Ramos (cell line): Measurements from ENCODE around the gene DTNB.

Experiments
- in situ Hi-C: fragments of 300-500 bp; cut with MboI; formaldehyde crosslinking; loops from one replicate; pipeline ENCODE4 v1.14.3; 2022; ENCODE audit warnings: low sequenced_read_pairs; ENCODE audit not compliant: unreplicated experiment

DTNB gene

GRCh38 chr2:25339211-25339674 is 334.1 kb downstream of the DTNB start:
- in situ Hi-C loops, result no loop called here

GRCh38 chr2:25338401-25338800 is 335.0 kb downstream of the DTNB start:
- in situ Hi-C loops, result no loop called here

- in situ Hi-C loops, result no loop called here
These were observed 335.5 kb downstream of the DTNB start for GRCh38 chr2:25337891-25338290.

- in situ Hi-C loops, result no loop called here
These were observed 336.1 kb downstream of the DTNB start for GRCh38 chr2:25337276-25337675.

- in situ Hi-C loops, result no loop called here
These were observed 337.0 kb downstream of the DTNB start for GRCh38 chr2:25336383-25336841.

- in situ Hi-C loops, result no loop called here
These were observed 337.4 kb downstream of the DTNB start for GRCh38 chr2:25335971-25336370.

GRCh38 chr2:25335204-25335603 is 338.2 kb downstream of the DTNB start:
- in situ Hi-C loops, result no loop called here

GRCh38 chr2:25334482-25334881 is 338.9 kb downstream of the DTNB start:
- in situ Hi-C loops, result no loop called here

- in situ Hi-C loops, result no loop called here
These were observed 339.4 kb downstream of the DTNB start for GRCh38 chr2:25333981-25334380.

- in situ Hi-C loops, result no loop called here
These were observed 340.8 kb downstream of the DTNB start for GRCh38 chr2:25332571-25332970.

GRCh38 chr2:25331686-25332365 is 341.6 kb downstream of the DTNB start:
- in situ Hi-C loops, result no loop called here

GRCh38 chr2:25330937-25331336 is 342.4 kb downstream of the DTNB start:
- in situ Hi-C loops, result no loop called here

- in situ Hi-C loops, result no loop called here
These were observed 343.1 kb downstream of the DTNB start for GRCh38 chr2:25330273-25330672.

- in situ Hi-C loops, result no loop called here
These were observed 345.0 kb downstream of the DTNB start for GRCh38 chr2:25328152-25329085.
